DMS79 treated with DMSO at 0.1 percent for 48 hours (cell line): ENCODE measurements around the gene KYAT1.

Source experiments
- DNase-seq: peaks from one replicate; lab custom pipeline; 2025; lab: John Stamatoyannopoulos, UW

KYAT1 gene

DNA sequence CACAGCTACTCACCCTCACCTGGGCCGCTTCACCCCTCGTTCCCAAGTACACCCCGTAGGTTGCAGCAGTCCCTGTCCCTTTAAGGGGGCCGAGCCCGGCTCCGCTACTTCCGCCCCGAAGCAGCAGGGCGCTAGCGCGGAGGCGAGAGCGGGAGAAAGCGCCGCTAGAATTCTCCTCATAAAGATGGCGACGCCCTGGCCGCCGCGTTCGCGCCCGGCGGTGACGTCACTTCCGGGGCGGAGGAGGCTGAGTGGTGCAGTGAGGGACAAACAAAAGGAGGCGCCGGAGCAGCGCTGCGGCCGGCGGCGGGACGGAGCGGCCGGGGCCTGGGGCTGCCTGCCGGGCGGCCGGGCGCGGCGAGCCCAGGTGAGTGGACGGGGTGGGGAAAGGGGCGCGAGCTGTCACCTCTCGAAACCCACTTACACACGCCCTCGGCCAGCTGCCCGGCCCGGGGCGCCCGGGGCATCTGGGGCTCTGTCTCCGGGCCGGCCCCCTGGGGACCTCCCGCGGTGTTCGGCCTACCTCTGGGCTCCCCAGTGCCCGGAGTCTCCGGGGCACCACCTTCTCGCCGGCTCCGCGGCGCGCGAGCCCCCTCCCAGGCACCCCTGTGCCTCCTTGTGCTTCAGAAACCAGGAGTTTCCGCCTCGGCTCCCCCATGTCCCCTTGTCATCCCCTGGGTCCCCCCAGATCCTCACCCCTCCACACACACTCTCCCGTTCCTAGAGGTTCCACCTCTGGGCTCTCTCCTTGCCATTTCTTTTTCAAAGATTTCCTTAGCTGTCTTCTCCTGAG lies at the start of gene KYAT1, which contains the start of gene LRRC8A:
Gene KYAT1, minus strand, starts transcription at position 67 of the 793 bp plus-strand sequence. CDS start 36,545 bp downstream, outside the sequence.
Gene LRRC8A, plus strand, starts transcription at position 250 of the 793 bp plus-strand sequence. CDS start 25,032 bp downstream, outside the sequence.
- peak; percentile 91 for DNase-seq

- DNase-seq: no peak
Measured at GRCh38 chr9:128929560-128929959, 47.8 kb upstream of the KYAT1 start.

DNA sequence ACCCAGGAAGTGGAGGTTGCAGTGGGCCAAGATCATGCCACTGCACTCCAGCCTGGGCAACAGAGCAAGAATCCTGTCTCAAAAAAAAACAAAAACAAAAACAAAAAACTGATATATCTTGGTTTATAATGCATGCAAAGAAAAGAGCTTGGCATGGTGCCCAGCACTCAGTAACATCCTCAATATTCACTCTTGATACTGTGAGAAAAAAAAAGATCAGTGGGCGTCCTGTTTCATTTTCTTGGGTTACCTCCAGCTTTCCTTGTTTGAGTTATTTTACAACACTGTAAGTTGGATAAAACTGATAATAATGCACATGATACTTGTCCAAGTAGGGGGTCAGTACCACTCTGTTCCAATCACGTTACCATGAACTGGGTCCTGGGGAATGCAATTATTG lies 46.9 kb upstream of the KYAT1 start:
- DNase-seq: no peak

DNA sequence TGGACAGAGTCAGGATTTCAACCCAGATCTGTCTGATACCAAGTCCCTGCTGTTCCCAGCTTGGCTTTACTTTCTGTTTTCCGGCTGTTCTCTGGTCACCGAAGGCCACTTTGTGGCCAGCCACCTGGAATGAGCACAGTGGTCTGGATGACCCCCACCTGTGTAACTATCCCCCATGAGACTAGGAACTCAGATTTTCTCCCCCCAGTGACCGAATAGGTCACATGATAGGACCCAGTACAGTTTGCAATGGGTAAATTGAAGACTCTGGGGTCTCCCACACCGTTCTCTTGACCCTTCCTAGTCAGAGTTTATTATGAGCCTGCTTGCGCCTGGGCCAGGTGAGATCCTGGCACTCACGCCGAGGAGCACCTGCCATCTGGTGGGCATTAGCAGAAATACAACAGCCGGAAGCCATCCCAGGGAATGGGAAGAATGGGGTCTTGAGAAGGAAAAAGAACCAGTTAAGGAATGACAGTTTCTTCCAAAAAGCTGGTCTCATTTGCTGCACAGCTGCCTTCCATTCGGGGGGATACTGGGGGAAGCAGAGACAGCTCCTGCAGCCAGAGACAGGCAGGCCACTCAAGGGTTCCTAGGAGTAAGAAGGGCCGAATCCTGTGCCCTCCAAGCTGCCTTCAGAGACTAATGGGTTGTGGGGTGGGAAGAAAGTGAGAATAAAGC lies 46.1 kb upstream of the KYAT1 start:
- DNase-seq: peak; percentile 77

GRCh38 chr9:128923493-128923883 lies 41.7 kb upstream of the KYAT1 start:
- no peak for DNase-seq

GRCh38 chr9:128921881-128922763 lies 40.4 kb upstream of the KYAT1 start:
- no peak for DNase-seq

DNA sequence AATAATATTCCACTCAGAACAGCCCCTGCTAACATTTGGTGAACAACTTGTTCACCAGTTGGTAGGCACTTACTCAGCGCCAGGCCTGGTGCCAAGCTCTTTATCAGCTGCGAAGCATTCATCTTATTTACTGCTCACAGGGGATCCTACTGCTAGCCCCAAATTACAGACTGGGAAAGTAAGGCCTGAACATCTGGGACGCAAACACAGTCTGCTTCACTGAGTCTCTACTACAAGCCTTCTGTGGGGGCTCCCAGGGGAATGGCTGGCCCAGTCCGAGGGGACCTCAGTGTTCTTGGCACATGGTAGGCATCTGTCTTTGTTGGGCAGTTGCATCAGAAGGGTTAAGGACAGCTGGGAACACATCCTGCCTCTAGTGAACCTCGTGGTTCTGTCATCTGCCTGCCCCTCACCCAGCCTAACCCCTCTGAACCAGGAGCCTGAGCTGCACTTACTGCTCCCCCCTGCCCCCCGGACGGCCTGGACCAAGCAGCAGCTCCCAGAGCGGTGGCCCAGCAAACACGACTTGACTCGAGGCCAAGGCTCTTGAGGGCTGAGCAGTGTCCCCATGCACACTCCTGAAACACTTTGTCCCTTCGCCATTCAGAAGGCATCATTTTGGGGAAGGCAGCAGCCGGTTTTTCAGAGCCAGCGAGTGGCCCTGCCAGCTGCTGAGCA lies 38.8 kb upstream of the KYAT1 start, which contains the start of gene PHYHD1:
Gene PHYHD1, plus strand, starts transcription at position 602 of the 678 bp plus-strand sequence. CDS start 1,342 bp downstream, outside the sequence.
- DNase-seq: no peak

DNA sequence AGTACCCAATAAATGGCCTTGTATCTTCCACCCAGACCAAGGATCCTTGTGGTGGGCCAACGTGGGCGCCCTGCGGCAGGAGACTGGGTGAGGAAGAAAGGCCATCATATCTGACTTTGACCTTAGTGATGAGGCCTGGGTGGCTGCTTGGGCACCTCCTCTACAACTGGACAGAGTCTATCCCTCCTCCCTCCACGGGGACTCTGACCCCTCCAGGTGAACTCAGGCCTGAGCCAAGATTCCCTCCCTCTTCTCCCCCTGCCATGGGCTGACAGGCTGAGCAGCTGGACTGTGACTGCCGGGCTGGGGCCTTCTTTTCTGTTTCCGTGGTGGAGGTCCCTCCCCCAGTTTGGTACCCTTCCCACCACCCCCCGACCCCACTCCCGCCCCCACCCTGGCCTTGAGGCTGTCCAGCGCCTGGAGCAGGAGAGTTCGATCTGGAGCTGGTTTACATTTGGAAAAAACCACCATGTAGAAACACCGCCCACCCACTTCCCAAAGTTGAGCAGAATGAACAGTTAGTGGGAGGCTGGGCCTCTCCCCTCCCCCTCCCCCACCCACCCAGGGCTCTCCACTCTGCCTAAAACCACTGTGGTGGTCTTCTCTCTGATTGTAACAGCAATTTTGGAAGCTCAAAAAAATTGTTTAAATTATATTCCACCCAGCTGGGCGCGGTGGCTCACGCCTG lies 37.8 kb upstream of the KYAT1 start:
- DNase-seq: no peak

GRCh38 chr9:128918921-128919320 lies 37.2 kb upstream of the KYAT1 start:
- no peak for DNase-seq

DNA sequence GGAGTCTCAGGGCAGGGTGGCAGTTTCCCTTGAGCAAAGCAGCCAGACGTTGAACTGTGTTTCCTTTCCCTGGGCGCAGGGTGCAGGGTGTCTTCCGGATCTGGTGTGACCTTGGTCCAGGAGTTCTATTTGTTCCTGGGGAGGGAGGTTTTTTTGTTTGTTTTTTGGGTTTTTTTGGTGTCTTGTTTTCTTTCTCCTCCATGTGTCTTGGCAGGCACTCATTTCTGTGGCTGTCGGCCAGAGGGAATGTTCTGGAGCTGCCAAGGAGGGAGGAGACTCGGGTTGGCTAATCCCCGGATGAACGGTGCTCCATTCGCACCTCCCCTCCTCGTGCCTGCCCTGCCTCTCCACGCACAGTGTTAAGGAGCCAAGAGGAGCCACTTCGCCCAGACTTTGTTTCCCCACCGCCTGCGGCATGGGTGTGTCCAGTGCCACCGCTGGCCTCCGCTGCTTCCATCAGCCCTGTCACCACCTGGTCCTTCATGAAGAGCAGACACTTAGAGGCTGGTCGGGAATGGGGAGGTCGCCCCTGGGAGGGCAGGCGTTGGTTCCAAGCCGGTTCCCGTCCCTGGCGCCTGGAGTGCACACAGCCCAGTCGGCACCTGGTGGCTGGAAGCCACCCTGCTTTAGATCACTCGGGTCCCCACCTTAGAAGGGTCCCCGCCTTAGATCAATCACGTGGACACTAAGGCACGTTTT lies 35.5 kb upstream of the KYAT1 start:
- no peak for DNase-seq

GRCh38 chr9:128916745-128917144 lies 35.0 kb upstream of the KYAT1 start:
- no peak for DNase-seq

- no peak for DNase-seq
Measured at GRCh38 chr9:128916204-128916603, 34.5 kb upstream of the KYAT1 start.

- no peak for DNase-seq
Measured at GRCh38 chr9:128913995-128914772, 32.4 kb upstream of the KYAT1 start.

DNA sequence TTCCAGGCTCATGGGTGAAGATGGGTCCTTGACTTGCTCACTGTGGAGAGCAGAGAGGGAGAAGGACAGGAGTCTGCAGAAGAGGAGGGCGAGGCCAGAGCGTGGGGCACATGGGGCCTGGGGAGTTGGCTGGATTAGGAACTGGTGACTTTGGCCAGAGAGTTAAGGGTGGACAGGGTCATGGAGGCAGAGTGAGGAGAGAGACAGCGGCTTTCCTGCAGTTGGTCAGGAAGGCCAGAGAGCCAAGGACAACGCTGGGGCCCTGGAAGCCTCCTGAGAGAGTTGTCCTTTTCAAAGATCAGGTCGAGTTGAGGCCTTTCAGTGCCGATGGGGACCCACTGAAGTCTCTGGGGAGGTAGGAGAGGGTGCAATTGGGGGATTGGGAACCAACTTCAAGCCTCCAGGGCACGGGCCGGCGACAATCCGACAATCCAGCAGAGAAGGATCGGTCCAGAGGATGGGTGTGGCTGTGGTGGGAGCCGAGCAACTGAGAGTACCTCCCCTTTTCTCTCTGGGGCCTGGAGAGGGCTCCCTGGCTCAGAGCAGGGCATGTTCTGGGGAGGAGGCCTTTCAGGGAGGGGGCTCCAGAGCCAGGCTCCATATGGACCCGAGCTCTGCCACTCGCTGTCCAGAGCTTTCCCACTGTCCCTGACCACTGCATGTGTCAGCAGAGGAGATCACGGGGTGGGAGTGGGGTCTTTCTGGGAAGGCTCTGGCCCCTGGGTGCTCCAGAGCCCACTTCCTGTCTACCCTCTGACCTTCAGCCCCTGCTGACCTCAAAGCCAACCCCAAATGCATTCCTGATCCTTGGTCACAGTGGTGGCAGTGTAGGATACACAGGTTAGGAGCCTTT lies 31.5 kb upstream of the KYAT1 start:
- DNase-seq: no peak

DNA sequence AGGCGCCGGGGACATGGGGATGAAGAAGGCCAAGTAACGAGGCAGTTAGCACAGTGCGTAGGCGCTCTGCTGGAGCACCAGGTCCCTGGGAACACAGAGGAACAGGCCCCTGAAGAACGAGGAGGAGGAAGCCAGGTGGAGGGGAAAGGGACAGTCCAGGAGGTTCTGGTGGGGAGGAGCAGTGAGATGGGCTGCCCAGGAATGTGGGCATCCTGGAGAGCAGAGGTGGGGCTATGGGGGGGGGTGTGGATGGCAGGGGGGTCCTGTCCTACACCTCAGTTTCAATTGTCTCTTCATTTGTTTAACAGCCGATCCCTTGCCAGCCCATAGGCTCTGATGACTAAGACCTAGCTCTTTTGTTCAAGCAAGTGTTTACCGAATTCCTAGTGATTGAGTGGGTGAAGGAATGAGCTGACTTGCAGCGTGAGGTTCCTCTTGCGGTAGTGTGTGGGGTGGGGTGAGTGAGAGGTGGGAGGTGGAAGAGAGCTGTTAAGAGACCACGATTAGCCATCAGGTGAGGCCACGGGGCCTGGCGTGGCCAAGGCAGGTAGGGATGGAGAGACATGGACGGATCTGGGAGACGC lies 30.6 kb upstream of the KYAT1 start:
- no peak for DNase-seq

DNA sequence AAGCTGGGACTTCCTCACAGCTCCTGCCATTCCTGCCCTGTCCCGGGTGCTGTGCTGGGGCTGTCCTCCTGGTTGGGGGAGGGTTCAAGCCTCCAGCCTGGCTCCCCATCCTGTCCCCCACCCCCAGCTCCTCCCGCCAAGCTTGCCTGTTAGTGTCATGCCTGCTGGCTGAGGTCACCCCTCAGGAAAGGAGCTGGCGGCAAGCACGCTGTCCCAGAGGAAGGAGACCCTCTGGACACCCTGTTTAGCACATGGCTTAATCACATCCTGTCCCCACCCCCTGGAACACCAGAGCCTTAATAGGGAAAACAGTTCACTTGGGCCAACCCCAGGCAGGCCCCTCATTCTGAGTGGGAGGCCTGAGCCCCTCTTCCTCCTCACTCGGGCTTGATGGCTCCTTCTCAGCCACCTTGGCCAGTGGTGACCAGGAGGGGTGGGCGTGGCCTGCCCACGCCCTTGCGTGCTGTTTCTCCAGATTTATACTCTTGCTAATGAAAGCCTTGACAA lies 29.8 kb upstream of the KYAT1 start:
- DNase-seq: no peak

DNA sequence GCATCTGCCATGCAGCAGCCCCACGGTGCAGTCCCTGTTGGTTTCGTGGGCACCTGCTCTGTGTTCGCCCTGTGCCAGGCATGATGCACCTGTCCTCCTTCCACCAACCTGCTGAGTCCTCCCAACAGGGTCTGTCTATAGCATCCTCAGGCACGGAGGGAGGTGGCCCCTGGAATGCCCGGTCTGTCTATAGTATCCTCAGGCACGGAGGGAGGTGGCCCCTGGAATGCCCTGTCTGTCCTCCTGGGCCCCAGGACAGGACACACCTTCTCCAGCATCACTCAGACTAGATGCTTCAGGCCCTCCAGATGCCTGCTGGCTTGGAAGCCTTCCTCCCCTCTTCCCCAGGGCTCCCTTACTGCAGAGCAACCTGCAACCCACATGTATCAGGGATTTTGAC lies 29.2 kb upstream of the KYAT1 start:
- DNase-seq: no peak

DNA sequence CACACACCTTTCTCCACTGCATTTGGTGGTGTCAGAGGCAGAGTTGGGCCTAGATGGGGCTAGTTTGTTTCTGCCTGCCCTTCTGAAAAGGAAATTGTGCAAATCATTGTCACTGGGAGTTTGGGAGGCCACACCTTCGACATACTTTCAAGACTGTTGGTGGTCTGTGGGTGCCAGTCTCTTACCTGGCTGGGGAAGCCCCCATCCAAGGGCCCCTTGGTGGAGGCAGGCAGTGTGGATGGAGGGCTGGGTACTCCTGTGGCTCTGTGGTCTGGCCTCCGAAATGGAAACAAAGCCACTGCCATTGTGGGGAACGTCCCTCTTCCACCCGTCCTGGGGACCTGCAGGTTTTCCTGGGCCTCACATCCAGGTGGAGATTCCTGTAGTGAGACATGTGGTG lies 28.1 kb upstream of the KYAT1 start:
- DNase-seq: no peak
